SJSA1 (cell line): ENCODE results near the gene PSMB3. TPM values are rescaled to one million over a fixed set of nuclear protein-coding genes. Genes with fewer than 3 reads are reported as not detected.

Experiments
- DNase-seq, 2 experiments: peaks; one replicate each; pipeline ENCODE4 v3.0.0-alpha.2; 2015 to 2020; ENCODE audit warnings: low spot score in 2 of 2, low read depth in 1 of 2
- H3K27ac ChIP-seq: fragments of 250-450 bp; sonication (Bioruptor Pico); 2 replicates; pipeline ENCODE4 v1.5.1; 2020; ENCODE audit warnings: mild to moderate bottlenecking, moderate library complexity
- H3K27me3 ChIP-seq: fragments of 250-450 bp; sonication (Bioruptor Pico); replicated peaks from 2 replicates; pipeline ENCODE4 v1.5.1; 2020; ENCODE audit warnings: mild to moderate bottlenecking, moderate library complexity
- H3K36me3 ChIP-seq: fragments of 250-450 bp; sonication (Bioruptor Pico); 2 replicates; pipeline ENCODE4 v1.5.1; 2020; ENCODE audit warnings: mild to moderate bottlenecking
- H3K4me1 ChIP-seq: fragments of 250-450 bp; sonication (Bioruptor Pico); replicated peaks from 2 replicates; pipeline ENCODE4 v1.6.1; 2021; ENCODE audit warnings: mild to moderate bottlenecking
- H3K4me3 ChIP-seq: fragments of 250-450 bp; sonication (Bioruptor Pico); 2 replicates; pipeline ENCODE4 v1.5.1; 2020; ENCODE audit warnings: mild to moderate bottlenecking
- H3K9me3 ChIP-seq: fragments of 250-450 bp; sonication (Bioruptor Pico); replicated peaks from 2 replicates; pipeline ENCODE4 v1.5.1; 2020; ENCODE audit warnings: mild to moderate bottlenecking
- total RNA-seq: library from RNA; depleted of rRNA; stranded (reverse); fragments of >200 nt; shearing (Covaris generic); gene quantifications from 2 replicates; pipeline ENCODE4 v1.2.3, GENCODE V29; 2014

The PSMB3 gene
- total RNA-seq, 1 experiment from 2014 or later, result 297 TPM

DNA sequence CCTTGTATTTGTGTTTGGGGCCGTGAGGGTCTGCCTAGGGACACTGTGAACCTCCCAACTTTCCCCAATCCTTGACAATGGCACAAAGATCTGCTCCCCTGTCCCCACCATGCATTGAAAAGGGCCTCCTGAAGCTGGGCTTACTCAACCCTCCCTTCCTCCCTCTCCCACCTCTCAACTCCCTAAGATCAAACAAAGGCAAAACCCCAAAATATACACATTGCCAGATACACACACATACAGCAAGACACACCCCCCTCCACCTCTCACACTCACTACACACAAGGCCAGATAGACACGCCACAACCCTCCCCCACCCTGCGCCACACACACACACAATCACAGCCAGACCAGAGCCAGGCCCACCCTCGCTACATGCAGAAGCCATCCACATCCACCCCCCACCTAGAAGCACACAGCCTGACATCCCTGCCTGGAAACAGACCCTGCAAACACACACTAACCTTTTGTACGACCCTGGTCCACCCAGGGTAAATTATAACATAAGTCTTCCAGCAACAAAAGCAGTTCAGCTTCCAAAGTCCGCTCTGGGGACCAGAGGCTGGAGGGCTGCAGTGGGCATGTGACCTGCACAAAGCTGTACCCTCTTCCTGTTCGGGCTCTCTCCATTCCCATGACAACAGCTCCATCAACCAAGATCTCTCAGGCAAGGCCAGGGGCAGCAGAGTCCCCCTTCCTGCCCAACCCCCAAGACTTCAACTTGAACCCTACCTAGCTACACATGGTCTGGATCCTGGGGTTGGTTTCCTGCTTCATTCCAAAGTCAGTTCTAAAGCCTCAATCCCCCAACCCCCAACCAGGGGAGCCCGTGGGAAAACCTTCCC is 6.3 kb upstream of the PSMB3 start:
- Histone ChIP-seq H3K27ac (no peak overlapping the region), H3K4me1 (peaks cover 32% of the 10 kb centered on the region)

DNA sequence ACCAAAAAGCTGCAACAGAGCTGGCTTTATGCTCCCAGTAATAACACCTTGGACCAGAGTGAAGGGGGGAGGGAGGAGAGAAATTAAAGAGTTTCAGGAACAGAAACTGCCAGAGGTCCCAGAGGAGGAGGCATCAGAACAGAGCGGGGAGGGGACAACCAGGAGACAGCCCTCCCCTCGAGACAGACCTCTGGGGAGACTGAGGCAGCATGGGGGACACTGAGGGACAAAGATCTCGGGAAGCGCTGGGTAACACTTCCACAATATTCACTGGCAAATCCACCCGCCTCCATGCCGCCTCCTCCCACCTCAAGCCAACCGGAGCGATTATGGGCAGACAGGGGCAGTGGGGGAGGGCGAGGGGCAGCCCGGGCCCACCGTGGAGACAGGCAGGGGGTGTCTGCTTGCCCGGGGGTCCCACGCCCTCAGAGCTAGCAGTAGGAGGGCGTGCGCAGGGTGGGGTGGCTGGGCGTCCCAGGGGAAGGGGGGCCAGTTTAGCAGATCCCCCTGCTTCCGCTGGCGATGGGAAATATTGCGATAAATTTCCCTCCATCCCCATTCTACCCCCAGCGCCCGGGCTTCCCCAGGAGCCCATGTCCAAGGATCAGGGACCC is 5.6 kb upstream of the PSMB3 start:
- H3K4me1 ChIP-seq, result peaks cover 34% of the 10 kb centered on the region
- no peak overlapping the region for H3K27ac ChIP-seq
- H3K27me3 ChIP-seq, result no peaks in the 10 kb centered on the region
- DNase-seq, result no peak
- peak overlapping the region; percentile 88 for H3K4me3 ChIP-seq
- peaks cover 16% of the 10 kb centered on the region for H3K36me3 ChIP-seq
- H3K9me3 ChIP-seq, result no peaks in the 10 kb centered on the region

More for the DNA sequence above, 6.3 kb upstream of the PSMB3 start:
- Histone ChIP-seq H3K27me3 (no peaks in the 10 kb centered on the region), H3K36me3 (peaks cover 16% of the 10 kb centered on the region), H3K9me3 (no peaks in the 10 kb centered on the region), H3K4me3 (peak overlapping the region; percentile 88)
- no peak for DNase-seq

DNA sequence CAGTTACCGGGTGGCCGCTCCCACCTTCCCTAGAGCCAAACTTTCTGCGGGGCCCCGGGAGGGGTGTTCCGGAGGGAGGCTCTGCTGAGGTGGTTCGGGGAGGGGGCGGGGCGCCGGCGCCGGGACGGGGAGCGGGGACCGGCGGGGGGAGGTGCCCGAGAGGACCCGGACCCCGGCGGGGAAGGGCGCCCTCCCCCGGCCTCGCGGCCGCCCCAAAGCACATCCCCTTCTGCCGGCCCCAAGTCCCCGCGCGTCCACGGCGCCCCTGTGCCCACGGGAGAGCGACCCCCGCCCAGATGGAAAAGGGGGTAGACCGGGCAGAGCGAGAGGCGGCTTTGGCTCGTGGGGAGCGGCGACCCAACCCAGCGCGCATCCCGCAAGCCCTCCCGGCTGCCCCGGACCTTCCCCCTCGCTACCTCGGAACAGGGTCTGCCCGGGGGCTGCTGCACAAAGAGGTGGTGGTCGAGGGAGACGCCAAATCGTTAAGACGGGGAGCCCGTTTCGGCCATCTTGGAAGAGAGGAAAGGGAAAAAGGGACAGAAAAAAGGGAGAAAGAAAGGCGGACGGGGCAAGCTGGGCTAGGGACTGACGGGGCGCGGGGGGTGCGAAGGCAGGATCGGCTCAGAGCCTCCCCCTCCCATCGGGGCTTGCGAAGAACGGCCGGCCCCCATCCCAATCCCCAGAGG is 4.9 kb upstream of the PSMB3 start:
- peak in 1 of 2 experiments; percentile 34 for DNase-seq
- Histone ChIP-seq H3K27ac (peak overlapping the region; percentile 58), H3K36me3 (peaks cover 16% of the 10 kb centered on the region), H3K4me3 (peak overlapping the region; percentile 88), H3K9me3 (no peaks in the 10 kb centered on the region), H3K27me3 (no peaks in the 10 kb centered on the region), H3K4me1 (peaks cover 34% of the 10 kb centered on the region)

DNA sequence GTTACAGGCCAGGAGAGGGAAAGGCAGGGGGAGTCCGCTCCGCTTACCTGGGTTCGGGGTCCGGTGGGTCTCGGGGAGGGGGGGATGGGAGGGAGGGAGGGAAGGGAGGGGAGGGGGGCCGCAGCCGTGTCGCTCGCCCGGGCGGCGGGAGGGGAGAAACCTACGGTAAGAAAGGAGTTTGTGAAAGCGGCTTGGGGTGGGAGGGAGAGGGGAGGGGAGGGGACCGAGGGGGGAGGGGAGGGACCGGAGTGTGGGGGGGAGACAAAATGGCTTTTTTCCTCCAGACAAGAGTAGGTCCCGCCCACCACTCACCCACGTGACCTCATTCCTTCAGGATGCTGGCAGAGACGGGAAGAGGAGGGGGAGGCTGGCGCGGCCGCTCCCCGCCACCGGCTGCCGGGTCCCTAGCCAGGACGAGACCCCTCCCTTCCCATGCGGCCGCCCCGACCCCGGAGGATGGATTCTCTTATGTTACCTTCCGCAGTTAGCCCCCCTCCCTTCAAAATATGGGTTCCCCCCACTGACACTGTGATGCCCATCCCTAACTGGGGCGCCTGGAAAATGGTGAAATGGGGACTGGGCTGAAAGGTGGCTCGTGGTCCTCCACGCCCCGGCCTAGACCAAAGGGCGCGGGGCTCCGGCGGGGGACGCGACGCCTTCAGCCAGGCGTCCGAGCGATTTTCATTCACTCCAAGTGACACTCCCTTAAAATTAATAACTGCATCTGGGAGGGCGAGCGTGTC is 4.2 kb upstream of the PSMB3 start, which contains the start of gene PCGF2:
TSS of gene PCGF2 (minus strand) at position 188 of the 743 bp plus-strand sequence. CDS start 7,934 bp downstream, outside the sequence.
- H3K36me3 ChIP-seq, result peaks cover 19% of the 10 kb centered on the region
- no peaks in the 10 kb centered on the region for H3K27me3 ChIP-seq
- DNase-seq, result peak; percentile 72 to 92
- H3K9me3 ChIP-seq, result no peaks in the 10 kb centered on the region
- peak within 1 kb of the TSS; percentile 88 for H3K4me3 ChIP-seq
- peak within 1 kb of the TSS; percentile 58 for H3K27ac ChIP-seq
- peaks cover 34% of the 10 kb centered on the region for H3K4me1 ChIP-seq

DNA sequence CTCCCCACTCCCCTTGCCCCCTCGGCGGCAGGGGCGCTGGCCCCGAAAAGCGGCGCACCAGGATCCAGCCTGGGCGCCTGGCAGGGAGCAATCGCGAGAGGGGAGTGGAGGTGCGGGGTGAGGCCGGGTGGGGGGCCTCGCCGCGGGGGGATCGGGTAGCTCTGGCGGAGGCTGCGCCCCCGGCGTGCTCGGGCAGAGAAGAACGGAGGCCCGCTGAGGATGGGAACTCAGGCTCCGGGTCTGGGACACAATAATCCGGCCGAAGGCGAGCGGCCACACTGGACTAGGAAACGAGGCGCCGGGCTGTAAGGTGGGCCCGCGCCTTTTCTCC is 3.7 kb upstream of the PSMB3 start:
- Histone ChIP-seq H3K27ac (peak overlapping the region; percentile 26), H3K4me1 (peaks cover 39% of the 10 kb centered on the region), H3K27me3 (no peaks in the 10 kb centered on the region), H3K4me3 (peak overlapping the region; percentile 46), H3K36me3 (peaks cover 21% of the 10 kb centered on the region), H3K9me3 (no peaks in the 10 kb centered on the region)
- peak in 1 of 2 experiments; percentile 16 for DNase-seq

DNA sequence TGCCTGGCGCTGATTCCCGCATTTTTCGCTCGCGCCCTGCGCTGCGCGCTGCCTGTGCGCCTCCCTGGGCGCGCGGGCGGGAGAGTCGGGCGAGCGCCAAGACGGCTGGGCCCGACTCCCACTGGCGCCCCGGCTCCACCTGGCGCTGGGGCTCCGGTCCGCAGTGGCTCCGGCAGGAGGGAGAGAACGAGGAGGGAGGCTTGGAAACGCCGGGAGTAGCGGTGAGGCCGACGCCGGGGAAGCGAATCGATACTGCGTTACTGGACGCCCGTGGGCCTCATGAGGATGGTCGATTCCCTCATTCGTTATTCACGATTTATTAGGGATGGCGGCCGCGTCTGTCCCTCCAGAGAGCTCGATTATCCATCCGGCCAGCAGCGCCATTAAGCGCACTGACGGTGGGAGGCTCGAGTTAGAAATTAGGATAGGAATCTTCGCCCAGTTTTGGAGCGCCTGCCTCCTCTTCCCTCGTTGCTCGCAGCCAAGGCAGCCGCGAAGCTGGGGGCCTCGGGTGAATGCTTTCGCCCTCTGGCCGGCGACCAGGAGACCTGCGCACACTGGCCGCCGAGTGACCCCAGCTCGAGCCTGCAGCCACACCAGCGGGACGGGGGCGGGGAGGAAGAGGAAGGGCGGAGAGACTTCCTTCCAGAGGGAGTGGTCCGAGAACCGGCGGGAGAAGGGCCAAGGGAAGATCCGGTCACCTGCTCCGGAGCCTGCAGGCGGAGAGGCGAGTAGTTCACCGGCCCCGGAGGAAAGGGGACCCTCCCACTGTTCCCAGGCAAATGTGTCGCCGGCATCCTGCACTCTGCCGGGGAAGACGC is 3.1 kb upstream of the PSMB3 start:
- Histone ChIP-seq H3K36me3 (peaks cover 26% of the 10 kb centered on the region), H3K4me1 (peaks cover 40% of the 10 kb centered on the region), H3K9me3 (no peaks in the 10 kb centered on the region), H3K27ac (peak overlapping the region; percentile 26; the same call in 1 of the 2 replicates), H3K27me3 (no peaks in the 10 kb centered on the region), H3K4me3 (peak overlapping the region; percentile 46)
- peak; percentile 76 to 81 for DNase-seq

DNA sequence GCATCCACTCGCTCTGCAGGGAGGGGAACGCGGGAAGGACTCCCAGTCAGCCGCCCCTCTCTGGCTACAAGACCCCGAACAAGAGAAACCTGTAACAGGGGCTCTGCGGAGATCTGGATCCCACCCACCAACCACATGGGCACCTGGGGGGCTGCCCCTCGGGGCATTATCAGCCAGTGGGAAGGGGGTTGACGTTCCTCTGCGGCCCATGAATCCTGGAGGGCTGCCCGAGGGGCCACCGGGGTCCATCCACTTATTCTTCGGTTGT is 2.6 kb upstream of the PSMB3 start:
- DNase-seq, result no peak
- no peak overlapping the region for H3K27ac ChIP-seq
- no peaks in the 10 kb centered on the region for H3K27me3 ChIP-seq
- H3K36me3 ChIP-seq, result peaks cover 27% of the 10 kb centered on the region
- H3K9me3 ChIP-seq, result no peaks in the 10 kb centered on the region
- peaks cover 40% of the 10 kb centered on the region for H3K4me1 ChIP-seq
- H3K4me3 ChIP-seq, result peak overlapping the region; percentile 46

DNA sequence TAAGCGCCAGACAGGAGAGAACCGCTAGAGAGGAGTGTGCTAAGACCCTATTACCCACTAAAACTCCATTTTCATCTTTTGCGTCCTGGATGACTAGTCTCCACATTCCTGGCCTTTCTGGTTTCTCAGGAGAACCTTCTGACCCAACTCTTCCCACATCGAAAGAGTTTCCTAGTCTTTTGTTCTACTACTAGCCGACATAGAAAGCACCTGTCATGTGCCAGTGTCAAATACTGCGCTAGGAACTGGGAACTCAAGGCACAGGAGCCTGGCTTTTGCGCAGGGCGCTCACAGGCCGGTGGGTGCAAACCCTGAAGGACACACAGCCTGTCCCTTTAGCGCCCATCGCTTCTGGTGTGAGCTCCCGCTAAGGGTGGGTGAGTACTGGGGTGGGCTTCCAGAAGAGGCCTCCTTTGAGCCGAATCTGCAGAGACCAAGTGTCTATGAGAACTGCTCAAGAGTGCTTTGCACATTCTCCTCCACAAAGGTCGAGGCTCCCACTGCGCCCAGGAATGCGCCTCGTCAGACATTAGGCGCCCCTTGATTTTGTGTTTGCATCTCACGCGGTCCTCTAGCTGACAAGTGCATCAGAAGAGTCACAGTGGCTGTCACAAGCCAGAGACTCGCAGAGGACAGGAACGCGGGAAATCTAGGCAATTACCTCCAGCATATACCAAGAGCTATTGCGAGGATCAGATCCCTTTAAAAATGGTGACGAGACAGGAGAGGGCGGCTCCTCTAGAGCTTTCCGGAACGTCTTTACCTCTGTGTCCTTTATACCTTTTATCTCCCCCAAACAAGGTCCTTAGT is 2.0 kb upstream of the PSMB3 start:
- peak overlapping the region; percentile 46; the same call in 1 of the 2 replicates for H3K4me3 ChIP-seq
- H3K27me3 ChIP-seq, result no peaks in the 10 kb centered on the region
- DNase-seq, result no peak
- H3K27ac ChIP-seq, result no peak overlapping the region
- H3K36me3 ChIP-seq, result peaks cover 27% of the 10 kb centered on the region
- peaks cover 40% of the 10 kb centered on the region for H3K4me1 ChIP-seq
- H3K9me3 ChIP-seq, result no peaks in the 10 kb centered on the region

DNA sequence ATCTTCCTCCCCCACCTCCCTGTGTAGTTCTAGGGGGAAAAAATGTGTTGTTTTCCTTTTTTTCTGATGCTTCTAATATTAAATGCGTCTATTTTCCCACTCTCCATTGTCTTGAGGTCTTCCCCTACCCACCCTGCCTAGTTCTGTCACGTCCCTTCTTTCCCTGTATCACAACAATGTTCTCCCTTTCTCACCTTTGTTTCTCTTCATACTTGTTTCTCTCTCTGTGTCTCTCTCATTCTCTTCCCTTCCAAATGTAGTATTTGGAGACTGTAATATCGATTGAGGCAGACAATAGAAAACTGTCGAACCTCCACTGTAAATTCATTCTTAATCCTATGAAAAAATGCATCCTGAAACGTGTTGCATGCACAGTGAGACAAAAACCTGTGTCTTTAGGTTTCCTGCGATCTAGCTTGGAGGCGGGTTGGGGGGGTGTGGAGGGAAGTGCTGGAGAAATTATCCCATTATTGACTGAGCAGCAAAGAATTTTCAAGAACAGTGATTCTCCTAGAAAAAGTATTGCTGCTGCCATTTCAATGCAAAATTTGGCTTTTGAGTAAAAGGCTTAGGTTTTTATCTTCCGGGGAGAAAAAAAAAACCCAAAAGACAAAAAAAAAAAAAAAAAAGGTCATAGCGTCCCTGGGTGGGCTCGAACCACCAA is 1.3 kb upstream of the PSMB3 start:
- peaks cover 39% of the 10 kb centered on the region for H3K4me1 ChIP-seq
- H3K27me3 ChIP-seq, result no peaks in the 10 kb centered on the region
- peaks cover 32% of the 10 kb centered on the region for H3K36me3 ChIP-seq
- no peak overlapping the region for H3K27ac ChIP-seq
- H3K4me3 ChIP-seq, result peak overlapping the region; percentile 68
- no peak for DNase-seq
- H3K9me3 ChIP-seq, result no peaks in the 10 kb centered on the region

DNA sequence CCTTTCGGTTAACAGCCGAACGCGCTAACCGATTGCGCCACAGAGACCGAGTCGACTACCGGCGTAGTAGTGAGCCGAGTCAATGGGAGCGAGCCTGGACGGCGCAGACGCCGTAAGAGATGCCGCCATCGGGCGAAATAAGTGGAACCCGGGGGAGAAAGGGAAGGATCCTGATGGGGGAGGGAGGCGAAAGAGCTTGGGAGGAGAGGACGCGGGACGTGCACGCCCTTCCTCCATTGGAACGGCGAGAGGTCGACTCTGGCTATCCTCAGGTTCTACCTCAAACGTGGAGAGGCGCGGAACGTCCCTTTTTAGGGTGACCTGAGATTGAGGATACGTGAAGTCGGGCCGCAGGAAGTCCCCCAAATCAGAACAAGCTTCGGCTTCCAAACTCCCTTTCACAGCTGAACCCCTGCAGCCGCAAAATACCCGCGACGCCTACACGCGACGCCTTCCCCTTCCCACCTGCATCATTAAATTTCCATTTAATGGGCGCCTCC is 683 bp upstream of the PSMB3 start:
- DNase-seq, result peak; percentile 85 to 89
- no peaks in the 10 kb centered on the region for H3K9me3 ChIP-seq
- H3K4me3 ChIP-seq, result peak overlapping the region; percentile 68
- no peaks in the 10 kb centered on the region for H3K27me3 ChIP-seq
- H3K27ac ChIP-seq, result peak overlapping the region; percentile 28
- peaks cover 37% of the 10 kb centered on the region for H3K36me3 ChIP-seq
- peaks cover 33% of the 10 kb centered on the region for H3K4me1 ChIP-seq

DNA sequence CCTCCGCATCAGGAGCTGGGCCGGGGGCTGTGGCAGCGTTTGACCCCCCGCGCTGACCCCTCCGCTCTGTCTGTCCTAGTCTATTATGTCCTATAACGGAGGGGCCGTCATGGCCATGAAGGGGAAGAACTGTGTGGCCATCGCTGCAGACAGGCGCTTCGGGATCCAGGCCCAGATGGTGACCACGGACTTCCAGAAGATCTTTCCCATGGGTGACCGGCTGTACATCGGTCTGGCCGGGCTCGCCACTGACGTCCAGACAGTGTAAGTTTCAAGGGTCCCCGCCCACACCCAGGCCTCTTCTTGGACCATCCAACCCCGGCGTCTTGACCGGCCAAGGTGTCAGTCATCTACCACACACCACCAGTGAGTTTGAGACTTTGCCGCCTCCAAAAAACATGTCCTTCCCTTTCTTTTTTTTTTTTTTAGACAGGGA is 548 bp downstream of the PSMB3 start:
- Histone ChIP-seq H3K27me3 (no peaks in the 10 kb centered on the region), H3K27ac (peak overlapping the region; percentile 59), H3K9me3 (no peaks in the 10 kb centered on the region), H3K36me3 (peaks cover 44% of the 10 kb centered on the region), H3K4me1 (peaks cover 30% of the 10 kb centered on the region), H3K4me3 (peak overlapping the region; percentile 68)
- DNase-seq, result no peak

DNA sequence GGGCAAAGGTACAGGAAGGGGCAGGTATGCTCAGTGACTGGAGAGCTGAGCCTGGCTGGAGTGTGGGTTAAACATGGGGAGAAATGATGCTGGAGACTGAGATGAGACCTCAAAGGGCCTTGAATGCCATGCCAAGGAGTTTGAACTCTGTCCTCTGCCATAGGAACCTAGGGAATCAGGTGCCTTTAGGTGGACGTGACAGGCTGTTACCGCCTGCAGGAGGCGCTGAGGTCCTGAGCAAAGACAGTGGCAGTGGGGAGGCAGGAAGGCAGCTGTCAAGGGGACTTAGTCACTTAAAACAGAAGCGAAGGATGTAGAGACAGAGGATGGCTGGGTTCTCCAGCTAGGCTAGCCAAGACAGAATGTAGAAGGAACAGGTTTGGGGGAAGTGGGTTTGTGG is 9.1 kb downstream of the PSMB3 start:
- Histone ChIP-seq H3K27me3 (no peaks in the 10 kb centered on the region), H3K27ac (no peak overlapping the region), H3K36me3 (peaks cover 89% of the 10 kb centered on the region), H3K4me1 (no peaks in the 10 kb centered on the region), H3K4me3 (no peak overlapping the region), H3K9me3 (no peaks in the 10 kb centered on the region)
- DNase-seq, result no peak
